GM11168 (cell line): ENCODE data around the gene NKAPD1.
"Not testable (repeated sequence)": the region's sequence is repeated elsewhere in the genome, so short reads cannot be mapped to it uniquely, and the experiment has no call there.

ENCODE experiments used
- in situ Hi-C: fragments of 300-500 bp; cut with MboI; formaldehyde crosslinking; loops from one replicate; pipeline ENCODE4 v1.12.0; 2022; ENCODE audit warnings: low sequenced_read_pairs; ENCODE audit not compliant: unreplicated experiment

The NKAPD1 gene

DNA sequence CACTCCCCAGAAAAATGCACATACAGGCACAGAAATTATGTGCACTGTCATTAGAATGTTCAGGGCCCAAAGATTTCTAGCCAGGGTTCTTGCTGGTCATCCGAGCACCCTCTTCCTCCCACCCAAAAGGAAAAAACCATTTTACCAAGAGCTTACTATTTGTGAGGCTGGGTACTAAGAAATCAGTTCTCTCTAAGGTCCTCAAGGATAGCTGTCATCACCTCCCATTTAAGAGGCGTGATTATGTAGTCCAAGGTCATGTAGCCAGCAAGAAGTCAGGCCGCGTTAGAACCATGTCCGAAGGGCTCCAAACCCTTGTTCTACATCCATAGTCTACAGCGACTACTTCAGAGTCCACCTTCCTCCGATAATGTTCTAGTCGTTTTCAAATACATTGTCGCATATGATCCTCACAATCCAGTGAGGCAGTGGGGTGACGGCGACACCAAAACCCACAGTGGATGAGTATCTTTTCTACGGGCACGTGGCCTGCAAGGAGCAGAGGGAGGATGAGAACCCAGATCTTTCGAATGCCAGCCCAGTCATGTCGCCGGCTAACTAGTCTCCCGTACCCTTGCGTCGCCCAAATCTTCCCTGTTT lies 11.8 kb downstream of the NKAPD1 start:
- in situ Hi-C loops: no loop called here

DNA sequence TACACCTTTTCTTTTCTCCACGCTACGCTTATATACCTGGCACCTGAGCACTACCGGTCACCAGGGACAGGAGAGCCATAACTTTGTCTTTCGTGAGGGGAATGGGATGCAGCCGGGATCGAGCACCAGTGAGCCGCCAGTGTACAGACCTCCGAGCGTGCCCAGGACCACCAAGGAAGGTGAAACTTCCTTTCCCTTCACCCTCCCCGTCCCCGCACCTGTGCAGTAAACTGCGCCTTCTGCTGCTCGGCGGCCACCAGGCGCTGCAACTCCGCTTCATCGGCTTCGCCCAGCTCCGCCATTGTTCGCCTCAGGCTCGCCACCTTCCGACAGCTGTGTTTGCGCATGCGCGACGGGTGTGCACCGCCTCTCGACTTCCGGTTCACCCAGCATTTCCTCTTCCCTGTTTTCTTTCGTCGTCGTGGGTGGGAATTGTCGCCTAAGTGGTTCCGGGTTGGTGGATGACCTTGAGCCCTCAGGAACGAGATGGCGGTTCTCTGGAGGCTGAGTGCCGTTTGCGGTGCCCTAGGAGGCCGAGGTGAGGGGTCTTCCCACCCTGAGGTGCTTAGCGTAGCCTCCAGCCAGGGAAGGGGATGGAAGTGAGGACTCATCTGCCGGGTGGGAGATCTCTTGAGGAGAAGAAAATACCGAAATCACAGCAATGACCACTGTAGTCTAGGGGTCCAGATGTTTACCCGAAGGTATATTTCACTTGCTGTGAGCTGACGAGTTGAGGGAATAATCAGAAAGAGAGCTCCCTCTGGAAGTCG lies 12.5 kb downstream of the NKAPD1 start, which contains the start of the genes SDHD and TIMM8B:
TSS of gene SDHD (plus strand) at position 452 of the 770 bp plus-strand sequence. CDS start at position 487, 35 bp downstream.
TSS of gene TIMM8B (minus strand) at position 335 of the 770 bp plus-strand sequence. CDS start at position 302, 33 bp downstream.
- in situ Hi-C loops: no loop called here

DNA sequence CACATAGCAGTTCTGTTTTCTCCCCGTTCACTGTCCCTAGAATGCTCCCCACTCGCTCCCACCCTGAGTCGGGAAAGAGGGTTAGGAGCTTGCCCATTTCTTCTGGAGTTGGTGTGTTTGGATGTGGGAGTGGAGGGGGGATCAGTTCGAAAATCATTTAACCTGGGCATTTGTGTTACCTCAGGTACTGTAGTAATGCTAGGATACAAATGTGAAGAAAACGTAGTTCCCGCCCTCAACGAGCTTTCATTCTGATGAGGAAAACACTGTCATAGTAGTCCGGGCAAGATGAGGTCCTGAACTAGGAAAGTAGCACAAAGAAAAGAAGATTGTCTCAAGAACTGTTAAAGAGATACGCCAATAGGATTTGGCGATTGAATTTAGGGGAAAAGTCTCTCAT lies 13.1 kb downstream of the NKAPD1 start:
- in situ Hi-C loops: no loop called here

DNA sequence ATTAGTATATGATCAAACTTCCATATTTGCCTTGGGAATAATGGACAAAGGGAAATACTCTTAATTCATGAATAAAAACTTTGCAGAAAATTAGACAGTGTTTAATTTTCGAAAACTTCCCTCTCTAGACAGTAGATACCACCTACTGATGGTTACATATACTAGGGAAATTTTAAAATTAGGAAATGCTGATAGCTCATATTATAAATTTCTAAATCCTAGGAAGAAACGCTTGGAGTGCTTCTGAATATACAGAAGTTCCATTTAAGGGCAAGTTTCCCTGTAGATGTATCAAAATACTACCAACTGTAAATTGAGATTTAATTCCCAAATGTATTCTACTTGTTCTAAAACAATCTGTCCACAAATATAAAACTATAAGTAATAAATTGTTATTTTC lies 21.2 kb downstream of the NKAPD1 start:
- in situ Hi-C loops: not testable (repeated sequence)

DNA sequence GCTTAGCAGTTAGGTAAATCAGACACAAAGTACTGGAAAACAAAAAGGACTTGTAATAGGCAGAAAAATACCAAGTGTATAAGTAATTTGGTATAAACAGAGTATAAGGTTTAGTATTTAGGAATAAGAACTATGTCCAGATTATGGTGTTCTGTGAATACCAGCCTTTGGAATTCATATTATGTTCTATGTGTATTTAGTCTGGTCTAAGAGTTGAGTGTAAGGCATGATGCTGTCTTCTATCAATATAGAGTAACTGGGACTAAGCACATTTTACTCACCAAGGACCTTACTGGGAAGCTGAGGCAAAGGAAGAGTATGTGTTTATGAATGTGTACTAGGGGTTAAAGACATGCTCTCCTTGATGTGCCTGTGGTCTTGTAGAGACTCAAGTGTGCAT lies 22.1 kb downstream of the NKAPD1 start:
- in situ Hi-C loops: no loop called here

DNA sequence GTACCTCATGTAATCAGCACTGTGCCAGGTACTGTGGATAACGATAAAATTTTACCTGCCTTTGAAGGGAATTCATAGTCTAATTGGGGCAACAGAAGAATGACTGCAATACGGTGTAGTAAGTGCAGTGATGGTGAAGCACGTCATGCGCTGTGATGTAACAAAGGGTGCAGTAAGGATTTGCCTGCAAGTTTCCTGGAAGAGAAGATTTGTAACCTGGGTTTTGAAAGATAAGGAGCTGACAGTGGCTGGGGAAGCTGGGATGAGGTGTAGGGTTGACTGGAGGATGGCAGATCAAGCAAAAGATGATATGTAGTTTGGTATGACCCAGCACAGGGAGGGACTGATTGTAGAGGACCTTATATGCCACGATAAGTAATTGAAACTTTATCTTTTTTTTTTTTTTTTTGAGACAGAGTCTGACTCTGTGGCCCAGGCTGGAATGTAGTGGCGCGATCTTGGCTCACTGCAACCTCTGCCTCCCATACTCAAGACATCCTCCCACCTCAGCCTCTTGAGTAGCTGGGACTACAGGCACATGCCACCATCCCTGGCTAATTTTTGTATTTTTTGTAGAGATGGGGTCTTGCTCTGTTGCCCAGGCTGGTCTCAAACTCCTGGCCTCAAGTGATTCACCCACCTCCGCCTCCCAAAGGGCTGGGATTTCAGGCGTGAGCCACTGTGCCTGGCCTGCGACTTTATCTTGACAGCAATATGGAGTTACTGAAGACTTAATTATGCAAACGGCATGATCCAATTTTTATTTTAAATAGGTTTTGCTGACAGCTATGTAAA lies 23.8 kb downstream of the NKAPD1 start:
- in situ Hi-C loops: no loop called here

DNA sequence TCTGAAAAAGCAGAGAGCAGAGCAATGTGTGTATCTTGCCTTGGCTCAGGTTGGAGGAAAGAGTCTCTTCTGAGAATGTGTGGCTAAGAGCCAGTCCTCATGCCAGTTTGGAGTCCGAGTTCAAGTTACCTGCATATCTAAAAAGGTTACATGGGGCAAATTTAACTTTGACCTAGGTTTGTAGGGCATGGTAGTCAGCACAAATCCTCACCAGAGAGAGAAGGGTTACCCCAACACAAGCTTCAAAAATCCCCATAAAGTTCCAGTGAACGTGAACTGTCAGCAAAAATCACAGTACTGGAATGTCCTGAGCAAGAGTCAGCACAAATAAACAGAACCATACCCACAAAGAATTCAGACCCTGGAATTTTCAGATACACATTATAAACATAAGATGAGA lies 26.4 kb downstream of the NKAPD1 start:
- in situ Hi-C loops: no loop called here

DNA sequence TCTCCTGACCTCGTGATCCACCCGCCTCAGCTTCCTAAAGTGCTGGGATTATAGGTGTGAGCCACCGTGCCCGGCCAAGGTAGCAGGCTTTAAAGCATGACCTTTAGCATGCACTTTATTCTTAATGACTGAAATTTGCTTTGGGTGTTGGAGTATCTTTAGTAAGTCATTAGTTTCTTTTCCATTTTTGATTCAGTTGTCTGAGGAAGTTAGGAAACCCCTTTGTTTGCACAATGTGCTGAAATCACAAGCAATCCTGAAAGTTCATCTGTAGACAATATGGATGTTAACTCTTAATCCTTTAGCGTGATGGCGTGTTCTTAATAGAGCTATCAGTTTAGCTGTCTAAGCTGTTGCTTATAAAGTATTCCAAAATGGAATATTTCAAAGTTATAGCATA lies 29.3 kb downstream of the NKAPD1 start:
- in situ Hi-C loops: no loop called here

DNA sequence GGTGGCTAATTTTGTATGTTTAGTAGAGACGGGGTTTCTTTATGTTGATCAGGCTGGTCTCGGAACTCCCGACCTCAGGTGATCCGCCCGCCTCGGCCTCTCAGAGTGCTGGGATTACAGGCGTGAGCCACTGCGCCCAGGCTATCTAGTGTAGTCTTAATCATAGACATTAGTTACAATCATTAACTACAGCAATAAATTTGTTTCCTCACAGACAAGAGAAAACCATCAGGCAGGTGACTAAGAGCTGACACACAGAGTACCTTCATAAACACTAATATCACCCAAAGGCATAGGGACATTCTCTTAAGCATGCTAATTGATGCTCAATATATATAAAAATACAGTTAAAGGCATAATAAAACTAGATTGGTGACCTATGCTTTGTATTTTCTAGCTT lies 32.0 kb downstream of the NKAPD1 start:
- in situ Hi-C loops: no loop called here

DNA sequence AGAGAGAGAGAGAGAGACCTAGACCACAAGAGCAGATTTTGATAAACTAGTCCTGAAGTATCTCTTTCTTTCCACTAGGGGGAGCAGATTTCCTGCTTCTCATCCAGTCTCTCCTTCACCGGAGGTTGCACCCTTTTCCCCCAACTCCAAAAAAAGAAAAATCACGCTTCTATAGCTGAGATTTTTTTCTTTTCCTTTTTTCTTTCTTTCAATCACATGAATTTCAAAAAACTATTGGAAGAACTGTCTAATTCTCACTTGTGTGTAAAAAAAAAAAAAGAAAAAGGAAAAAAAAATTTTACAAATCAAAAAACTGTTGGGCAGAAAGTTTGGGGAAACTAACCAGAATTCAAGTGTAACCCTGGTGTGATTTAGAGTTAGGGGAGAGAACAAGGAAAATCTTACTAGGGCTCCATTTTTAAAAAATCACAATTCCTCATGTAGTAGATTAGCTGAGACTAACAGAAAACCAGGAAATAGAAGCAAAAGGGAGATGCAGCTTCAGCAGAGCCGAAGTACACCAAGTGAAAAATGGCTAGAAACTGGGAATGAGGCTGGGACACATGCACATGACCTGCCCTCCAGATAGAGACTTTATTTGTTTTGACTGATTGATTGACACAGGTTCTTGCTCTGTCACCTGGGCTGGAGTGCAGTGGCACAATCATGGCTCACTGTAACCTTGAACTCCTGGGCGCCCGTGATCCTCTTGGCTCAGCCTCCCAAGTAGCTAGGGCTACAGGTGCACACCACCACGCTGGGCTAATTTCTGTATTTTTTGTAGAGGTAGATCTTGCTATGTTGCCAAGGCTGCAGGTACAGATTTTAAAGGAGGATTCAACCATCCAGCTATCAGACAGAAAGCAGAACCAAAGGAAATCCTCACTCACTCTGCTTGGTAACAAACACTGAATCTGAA lies 39.7 kb downstream of the NKAPD1 start:
- in situ Hi-C loops: no loop called here

DNA sequence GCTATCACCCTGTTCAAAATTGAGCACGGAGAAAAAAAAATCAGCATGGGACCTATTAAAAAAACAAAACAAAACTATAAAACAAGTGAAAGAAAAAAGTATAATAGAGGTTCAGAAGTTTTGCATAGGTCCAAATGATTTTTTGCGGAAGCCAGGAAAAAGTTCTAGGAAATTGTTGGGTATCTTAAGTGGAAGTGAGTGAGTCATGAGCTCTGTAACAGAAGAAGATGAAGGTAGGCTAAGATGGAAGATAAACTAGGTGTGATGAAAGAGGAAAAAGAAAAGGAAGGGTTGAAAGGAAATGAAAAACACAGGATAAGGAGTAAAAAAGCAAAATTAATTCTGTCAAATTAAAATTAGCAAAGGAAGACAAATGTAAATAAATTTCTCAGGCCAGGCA lies 40.4 kb downstream of the NKAPD1 start:
- in situ Hi-C loops: no loop called here

DNA sequence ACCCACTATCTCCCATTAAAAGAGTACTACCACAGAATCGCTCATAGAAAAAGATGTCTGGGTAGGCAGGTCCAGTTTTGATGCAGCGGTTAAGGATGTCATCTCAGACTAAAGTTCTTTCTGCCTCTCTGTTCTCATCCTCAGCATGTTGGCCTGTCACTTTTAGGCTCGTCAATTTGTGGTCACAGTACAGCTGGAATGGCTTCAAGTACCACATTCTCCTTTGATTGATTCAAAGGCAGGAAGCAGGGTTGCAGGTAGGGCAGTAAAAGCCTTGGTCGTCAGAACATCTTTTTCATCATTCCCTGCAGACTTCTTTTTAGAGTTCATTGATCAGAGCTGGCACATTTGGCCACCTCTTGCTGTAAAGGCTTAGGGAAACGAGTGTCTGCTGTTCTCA lies 41.3 kb downstream of the NKAPD1 start:
- in situ Hi-C loops: no loop called here

DNA sequence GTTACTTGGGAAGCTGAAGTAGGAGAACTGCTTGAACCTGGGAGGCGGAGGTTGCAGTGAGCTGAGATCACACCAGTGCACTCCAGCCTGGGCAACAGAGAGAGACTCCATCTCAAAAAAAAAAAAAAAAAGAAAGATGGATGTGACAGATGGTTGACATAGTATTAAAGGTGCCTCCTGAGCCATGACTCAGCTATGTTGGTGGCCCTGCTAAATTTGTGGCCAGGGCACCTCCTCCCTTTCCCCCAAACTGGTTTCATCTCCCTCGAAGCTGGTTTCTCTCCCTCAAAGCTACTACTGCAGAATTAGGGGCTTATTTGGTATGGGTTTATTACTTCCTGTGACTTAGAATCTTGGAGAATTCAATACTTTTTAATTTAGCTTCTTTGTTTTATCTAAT lies 44.1 kb downstream of the NKAPD1 start:
- in situ Hi-C loops: no loop called here

DNA sequence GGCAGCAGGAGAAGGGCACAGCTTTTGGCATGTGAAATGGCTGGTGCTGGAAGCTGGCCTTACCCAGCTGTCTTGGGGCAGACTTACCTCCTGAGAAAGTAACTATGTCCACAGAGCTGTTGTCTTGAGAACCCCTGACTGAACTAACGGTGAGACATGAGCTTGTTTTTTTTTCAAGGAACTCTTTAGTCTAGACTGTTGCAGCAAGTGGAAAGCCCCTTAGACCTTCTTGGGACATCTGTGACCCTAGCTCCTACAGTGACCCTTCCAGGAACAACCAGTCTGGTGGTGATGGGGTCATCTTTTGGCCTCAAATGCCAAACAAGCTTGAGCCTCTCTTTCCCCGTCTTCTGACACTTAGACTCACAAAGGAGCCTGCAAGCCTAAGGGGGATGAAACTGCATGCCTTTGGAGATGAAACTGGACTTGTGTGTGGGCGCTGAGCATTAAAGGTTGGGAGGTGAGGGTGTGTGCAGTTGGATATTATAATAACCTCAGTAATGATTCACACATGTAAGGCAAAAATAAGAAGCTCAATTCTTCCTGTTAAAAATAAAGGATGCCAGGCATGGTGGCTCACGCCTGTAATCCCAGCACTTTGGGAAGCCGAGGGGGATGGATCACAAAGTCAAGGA lies 48.0 kb downstream of the NKAPD1 start:
- in situ Hi-C loops: no loop called here

DNA sequence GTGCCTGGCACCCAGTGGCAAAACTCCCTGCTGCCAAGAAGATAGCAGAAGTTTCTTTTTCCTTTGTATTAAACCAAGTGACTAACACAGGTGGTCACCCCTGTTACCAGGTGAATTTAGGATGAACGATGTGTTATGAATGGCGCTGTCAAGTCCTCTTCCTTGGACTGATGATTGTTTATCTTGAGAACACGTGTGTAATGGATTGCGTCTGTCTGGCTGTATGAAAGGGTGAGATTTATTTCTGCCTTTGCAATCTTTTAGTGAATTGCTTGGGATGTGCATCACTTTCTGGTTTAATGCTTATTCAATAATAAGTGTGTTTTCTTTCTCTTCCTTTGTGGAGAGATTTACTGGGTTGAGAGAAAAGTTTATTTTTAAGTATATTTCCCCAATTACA lies 49.0 kb downstream of the NKAPD1 start:
- in situ Hi-C loops: no loop called here

DNA sequence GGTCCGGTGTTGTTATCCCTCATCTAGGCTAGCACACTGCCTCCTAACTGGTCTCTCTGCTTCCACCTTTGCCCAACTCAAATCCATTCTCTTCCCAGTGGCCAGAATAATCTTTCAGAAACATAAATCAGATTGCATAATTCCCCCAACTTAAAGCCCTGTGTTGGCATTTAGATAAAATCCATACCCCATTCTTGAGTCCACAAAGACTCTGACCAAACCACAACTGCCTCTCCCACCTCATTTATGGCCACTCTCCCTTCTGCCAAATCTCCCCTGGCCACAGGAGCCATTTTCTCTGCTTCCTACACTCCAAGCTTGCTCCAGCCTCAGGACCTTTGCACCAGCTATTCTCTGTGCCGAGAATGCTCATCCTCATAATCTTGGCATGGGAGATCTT lies 53.0 kb downstream of the NKAPD1 start:
- in situ Hi-C loops: no loop called here

DNA sequence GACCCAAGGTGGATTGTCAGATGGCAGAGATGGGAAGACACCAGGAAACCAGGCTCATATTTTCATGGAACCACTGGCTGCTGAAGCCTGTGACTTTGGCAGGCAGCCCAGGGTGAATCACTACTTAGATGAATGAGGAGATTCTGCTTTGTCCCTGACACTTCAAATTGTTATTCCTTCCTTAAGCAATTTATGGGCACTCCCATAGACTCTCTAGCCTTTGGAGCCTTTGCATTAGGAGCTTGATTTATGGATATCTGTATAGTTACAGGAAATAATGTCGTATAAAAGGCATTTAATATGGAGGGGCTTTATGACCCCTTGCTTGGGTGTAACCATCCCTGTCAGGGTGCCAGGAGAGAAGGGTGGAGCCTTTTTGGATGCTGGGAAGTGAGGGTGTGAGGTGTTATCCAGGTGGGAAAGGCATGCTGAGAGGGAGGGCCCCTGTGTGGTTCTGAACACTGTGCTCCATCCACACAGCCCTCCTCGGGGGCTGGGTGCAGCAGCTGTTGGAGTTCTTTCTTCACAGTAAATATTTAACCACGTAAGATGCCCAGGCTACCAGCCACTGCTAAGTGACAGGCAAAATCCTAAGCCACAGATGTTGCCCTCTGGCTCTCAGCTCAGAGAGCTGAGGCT lies 54.5 kb downstream of the NKAPD1 start:
- in situ Hi-C loops: no loop called here

DNA sequence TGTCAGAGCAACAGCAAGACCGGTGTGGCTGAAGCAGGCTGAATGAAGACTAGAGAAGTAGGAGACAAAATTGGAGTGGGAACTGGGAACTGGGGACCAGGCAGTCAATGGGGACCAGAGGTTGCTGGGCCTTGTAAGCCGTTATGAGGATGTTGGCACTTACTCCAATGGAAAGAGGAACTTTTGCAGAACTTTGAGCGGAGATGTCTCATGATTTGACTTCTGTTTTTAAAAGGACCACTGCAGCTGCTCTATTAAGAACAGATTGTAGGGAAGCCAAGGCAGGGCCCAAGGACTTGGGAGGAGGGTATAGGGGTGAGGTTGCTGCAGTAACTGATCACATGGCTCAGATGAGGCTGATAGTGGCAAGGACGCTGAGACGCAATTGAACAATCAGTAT lies 55.6 kb downstream of the NKAPD1 start:
- in situ Hi-C loops: no loop called here

DNA sequence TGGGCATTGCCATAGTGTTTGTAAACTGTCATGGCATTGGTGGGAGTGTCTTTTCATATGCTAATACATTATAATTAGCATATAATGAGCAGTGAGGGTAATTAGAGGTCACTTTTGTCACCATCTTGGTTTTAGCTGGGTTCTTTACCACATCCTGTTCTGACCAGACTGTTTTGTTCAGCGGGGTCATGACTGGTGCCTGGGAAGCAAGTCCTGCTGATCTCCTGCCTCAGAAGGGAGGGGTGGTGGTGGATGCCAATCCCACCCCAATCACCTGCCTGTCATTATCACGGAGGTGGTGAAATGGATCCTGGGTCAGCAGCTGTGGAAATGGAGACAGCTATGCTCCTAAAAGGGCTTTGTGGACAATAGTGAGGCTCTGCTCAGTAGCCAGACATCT lies 58.6 kb downstream of the NKAPD1 start:
- in situ Hi-C loops: no loop called here
